Measurements from ENCODE around the gene TBC1D21.

Gene TBC1D21

DNA sequence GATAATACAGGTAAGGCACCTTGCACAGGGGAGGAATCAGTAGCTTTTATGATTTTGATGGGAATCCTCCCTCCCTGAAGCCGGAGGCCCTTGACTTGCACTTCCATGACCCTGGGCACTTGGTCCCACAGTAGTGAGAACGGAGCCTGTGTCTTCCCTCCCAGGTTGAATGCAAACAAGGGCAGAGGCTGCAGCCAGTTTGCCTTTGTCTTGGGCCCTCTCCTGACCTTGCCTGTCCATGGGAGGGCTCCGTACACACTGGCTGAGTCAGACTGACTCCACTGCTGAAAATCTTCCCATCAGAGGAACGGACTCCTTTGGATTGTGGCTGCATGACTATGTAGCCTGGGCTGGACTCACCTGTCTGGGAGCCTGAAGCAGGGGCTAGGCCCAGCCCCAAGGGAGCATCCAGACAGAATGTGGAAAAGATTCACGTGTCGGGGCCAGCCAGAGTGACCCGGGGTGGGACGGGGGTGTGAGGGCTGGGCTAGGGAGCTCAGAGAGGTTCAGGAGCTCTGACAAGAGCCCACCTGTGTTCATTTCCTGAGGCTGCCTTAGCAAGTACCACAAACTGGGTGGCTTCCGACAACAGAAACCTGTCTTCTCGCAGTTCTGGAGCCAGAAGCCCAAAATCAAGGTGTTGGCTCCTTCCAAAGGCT lies 9.5 kb downstream of the TBC1D21 start:
- Histone ChIP-seq H3K9me3 (ENCODE audit: control insufficient read depth, insufficient read depth, low read length) (no peaks in the 10 kb centered on the region), H3K36me3 (ENCODE audit: control insufficient read depth, low read length) (no peaks in the 10 kb centered on the region), H3K9me2 (replicated peaks; ENCODE audit: control insufficient read depth, low read length) (no peaks in the 10 kb centered on the region), H3K27me3 (ENCODE audit: control insufficient read depth, low read length) (peaks cover 3% of the 10 kb centered on the region; the same call in 1 of the 2 replicates), H3F3A (ENCODE audit: control insufficient read depth, insufficient read depth) (no peaks in the 10 kb centered on the region), H3K4me2 (ENCODE audit: low read length) (no peak overlapping the region), H3K27ac (ENCODE audit: low read depth, low read length) (no peak overlapping the region), H4K20me1 (ENCODE audit: control insufficient read depth, insufficient read depth, low read depth, low read length) (no peaks in the 10 kb centered on the region), H3K79me2 (ENCODE audit: control insufficient read depth, low read length) (no peaks in the 10 kb centered on the region), H3K4me3 (ENCODE audit: low read length) (no peak overlapping the region), H3K4me1 (ENCODE audit: control insufficient read depth, low read length) (no peaks in the 10 kb centered on the region)
- TF ChIP-seq EZH2phosphoT487 (IDR thresholded peaks at IDR 0.05; ENCODE audit: borderline replicate concordance, low read length): no peak
- TF ChIP-seq, protein P1, sequence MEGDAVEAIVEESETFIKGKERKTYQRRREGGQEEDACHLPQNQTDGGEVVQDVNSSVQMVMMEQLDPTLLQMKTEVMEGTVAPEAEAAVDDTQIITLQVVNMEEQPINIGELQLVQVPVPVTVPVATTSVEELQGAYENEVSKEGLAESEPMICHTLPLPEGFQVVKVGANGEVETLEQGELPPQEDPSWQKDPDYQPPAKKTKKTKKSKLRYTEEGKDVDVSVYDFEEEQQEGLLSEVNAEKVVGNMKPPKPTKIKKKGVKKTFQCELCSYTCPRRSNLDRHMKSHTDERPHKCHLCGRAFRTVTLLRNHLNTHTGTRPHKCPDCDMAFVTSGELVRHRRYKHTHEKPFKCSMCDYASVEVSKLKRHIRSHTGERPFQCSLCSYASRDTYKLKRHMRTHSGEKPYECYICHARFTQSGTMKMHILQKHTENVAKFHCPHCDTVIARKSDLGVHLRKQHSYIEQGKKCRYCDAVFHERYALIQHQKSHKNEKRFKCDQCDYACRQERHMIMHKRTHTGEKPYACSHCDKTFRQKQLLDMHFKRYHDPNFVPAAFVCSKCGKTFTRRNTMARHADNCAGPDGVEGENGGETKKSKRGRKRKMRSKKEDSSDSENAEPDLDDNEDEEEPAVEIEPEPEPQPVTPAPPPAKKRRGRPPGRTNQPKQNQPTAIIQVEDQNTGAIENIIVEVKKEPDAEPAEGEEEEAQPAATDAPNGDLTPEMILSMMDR (IDR thresholded peaks at IDR 0.05; ENCODE audit: low read depth, low read length, poor library complexity, severe bottlenecking): no peak

GRCh38 chr15:73884159-73884558 lies 10.8 kb downstream of the TBC1D21 start:
- TF ChIP-seq, protein P1 (IDR thresholded peaks at IDR 0.05; ENCODE audit: low read depth, low read length, poor library complexity, severe bottlenecking): no peak
- no peak for TF ChIP-seq EZH2phosphoT487 (IDR thresholded peaks at IDR 0.05; ENCODE audit: borderline replicate concordance, low read length)
- no peak overlapping the region for H3K4me3 ChIP-seq (ENCODE audit: low read length)
- no peaks in the 10 kb centered on the region for H3F3A ChIP-seq (ENCODE audit: control insufficient read depth, insufficient read depth)
- no peak overlapping the region for H3K4me2 ChIP-seq (ENCODE audit: low read length)
- H3K27ac ChIP-seq (ENCODE audit: low read depth, low read length): no peak overlapping the region
- H3K4me1 ChIP-seq (ENCODE audit: control insufficient read depth, low read length): no peaks in the 10 kb centered on the region
- no peaks in the 10 kb centered on the region for H3K79me2 ChIP-seq (ENCODE audit: control insufficient read depth, low read length)
- H4K20me1 ChIP-seq (ENCODE audit: control insufficient read depth, insufficient read depth, low read depth, low read length): no peaks in the 10 kb centered on the region
- H3K9me3 ChIP-seq (ENCODE audit: control insufficient read depth, insufficient read depth, low read length): no peaks in the 10 kb centered on the region
- H3K27me3 ChIP-seq (ENCODE audit: control insufficient read depth, low read length): peaks cover 4% of the 10 kb centered on the region; the same call in 1 of the 2 replicates
- H3K36me3 ChIP-seq (ENCODE audit: control insufficient read depth, low read length): no peaks in the 10 kb centered on the region
- no peaks in the 10 kb centered on the region for H3K9me2 ChIP-seq (replicated peaks; ENCODE audit: control insufficient read depth, low read length)

- H3K4me1 ChIP-seq (ENCODE audit: control insufficient read depth, low read length): no peaks in the 10 kb centered on the region
- H3K27ac ChIP-seq (ENCODE audit: low read depth, low read length): no peak overlapping the region
- no peak overlapping the region for H3K4me3 ChIP-seq (ENCODE audit: low read length)
- H4K20me1 ChIP-seq (ENCODE audit: control insufficient read depth, insufficient read depth, low read depth, low read length): no peaks in the 10 kb centered on the region
- peaks cover 4% of the 10 kb centered on the region; the same call in 1 of the 2 replicates for H3K27me3 ChIP-seq (ENCODE audit: control insufficient read depth, low read length)
- H3K9me2 ChIP-seq (replicated peaks; ENCODE audit: control insufficient read depth, low read length): no peaks in the 10 kb centered on the region
- H3F3A ChIP-seq (ENCODE audit: control insufficient read depth, insufficient read depth): no peaks in the 10 kb centered on the region
- TF ChIP-seq EZH2phosphoT487 (IDR thresholded peaks at IDR 0.05; ENCODE audit: borderline replicate concordance, low read length): no peak
- TF ChIP-seq, protein P1 (IDR thresholded peaks at IDR 0.05; ENCODE audit: low read depth, low read length, poor library complexity, severe bottlenecking): no peak
- no peaks in the 10 kb centered on the region for H3K9me3 ChIP-seq (ENCODE audit: control insufficient read depth, insufficient read depth, low read length)
- no peaks in the 10 kb centered on the region for H3K36me3 ChIP-seq (ENCODE audit: control insufficient read depth, low read length)
- H3K79me2 ChIP-seq (ENCODE audit: control insufficient read depth, low read length): no peaks in the 10 kb centered on the region
- no peak overlapping the region for H3K4me2 ChIP-seq (ENCODE audit: low read length)
These were observed 12.8 kb downstream of the TBC1D21 start for GRCh38 chr15:73885954-73886700.

Measured in DOHH2 (cell line).